NCI-H446 (cell line): Measurements from ENCODE around the gene COBLL1.
"Not testable (repeated sequence)": the region's sequence is repeated elsewhere in the genome, so short reads cannot be mapped to it uniquely, and the experiment has no call there.

Experiments
- DNase-seq, 2 experiments: peaks; one replicate each; lab custom pipeline; 2025; lab: John Stamatoyannopoulos, UW

COBLL1 gene

GRCh38 chr2:164711766-164712138 lies 129.9 kb downstream of the COBLL1 start:
- no peak for DNase-seq

DNA sequence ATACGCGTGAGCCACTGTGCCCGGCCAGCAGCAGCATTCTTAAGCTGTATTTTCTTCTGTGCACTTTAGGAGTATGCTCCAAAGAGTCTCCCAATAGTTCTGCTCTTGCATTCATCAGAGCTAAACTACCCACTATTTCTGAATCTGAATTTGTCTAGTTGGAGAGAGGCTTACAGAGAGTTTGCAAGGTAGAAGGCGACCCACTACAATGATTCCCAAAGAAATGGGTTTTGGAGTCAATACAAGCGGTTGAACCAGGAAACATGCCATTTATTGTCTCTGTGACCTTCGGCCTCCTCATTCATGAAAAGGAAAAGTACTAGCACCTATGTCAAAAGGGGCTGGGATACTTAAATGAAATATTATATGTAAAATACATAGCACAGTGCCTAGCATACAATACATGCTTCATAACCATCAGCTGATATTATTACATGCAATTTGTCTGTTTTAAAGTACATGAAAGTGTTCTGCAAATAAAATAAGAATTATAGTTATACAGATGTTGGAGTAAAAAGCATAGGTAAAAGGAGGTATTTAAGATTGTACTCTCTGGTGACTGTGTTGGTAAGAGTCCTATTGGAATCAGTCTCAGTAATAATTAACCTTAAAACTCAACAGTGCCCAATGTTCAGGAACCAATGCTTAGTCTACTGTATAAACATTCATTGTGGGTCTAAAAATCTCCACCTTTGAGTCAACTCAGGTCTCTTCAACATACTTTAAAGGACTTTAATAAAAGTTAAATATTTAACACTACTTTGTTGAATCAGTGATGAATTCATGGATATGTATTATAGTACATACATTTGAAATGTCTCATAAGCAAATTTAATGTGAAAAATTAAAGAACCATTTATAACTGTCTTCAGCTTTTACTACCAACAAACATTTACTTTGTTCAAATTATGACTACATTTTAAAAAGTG lies 130.5 kb downstream of the COBLL1 start:
- DNase-seq = no peak

DNA sequence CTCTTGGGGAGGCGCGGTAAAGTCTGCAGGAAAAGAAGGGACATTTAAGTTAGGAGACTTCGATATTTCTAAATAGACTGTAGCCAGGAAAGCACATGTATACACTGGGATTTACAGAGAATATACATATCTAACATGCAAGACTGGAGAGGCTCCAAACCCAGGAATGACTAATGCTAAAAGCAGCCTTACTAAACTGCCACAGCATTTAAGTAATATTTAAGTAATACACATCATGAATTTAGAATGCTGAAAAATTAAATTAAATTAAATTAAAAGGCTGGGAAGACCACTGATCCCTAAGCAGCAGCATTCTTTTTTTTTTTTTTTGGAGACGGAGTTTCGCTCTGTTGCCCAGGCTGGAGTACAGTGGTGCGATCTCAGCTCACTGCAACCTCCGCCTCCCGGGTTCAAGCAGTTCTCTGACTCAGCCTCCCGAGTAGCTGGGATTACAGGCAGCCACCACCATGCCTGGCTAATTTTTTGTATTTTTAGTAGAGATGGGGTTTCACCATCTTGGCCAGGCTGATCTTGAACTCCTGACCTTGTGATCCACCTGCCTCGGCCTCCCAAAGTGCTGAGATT lies 131.3 kb downstream of the COBLL1 start:
- not testable (repeated sequence) for DNase-seq

- DNase-seq = no peak
These were observed 135.1 kb downstream of the COBLL1 start for GRCh38 chr2:164706522-164706921.

GRCh38 chr2:164705412-164706167 lies 136.0 kb downstream of the COBLL1 start:
- DNase-seq = no peak

DNA sequence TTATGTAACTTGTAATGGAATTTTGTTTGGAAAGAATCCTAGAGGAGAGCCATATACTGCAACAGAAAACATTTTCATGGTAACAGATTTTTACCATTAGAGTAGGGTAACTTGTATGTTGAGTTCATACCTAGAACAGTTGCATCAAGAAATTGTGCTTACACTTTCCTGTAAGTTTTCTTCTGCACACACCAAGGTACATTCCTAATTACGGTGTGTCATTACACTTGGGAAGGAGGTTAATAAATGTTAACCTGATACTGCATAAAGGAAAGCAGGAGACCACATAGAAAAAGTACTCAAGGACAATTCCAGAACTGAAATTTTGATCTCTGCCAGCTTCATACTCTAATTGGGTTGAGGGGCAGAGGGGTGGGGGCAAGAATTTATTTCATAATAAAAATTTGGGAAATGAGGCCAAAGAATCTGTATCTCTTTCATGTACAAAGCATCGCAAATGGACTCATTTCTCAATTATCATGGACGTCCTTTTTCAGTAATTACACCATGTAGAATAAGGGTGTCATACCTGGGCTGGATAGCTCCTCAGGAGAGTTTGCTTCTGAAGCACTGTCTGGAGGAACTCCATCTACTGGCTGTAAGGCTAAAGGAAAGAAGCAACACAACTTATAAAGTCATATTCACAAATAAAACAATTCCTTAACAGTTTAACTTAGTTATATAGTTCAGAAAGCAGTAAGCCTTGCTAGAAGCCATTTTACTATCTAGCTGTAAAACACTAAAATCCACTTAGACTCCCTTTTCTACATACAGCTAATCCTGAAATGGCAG lies 137.5 kb downstream of the COBLL1 start:
- DNase-seq = no peak

GRCh38 chr2:164701565-164701964 lies 140.1 kb downstream of the COBLL1 start:
- no peak for DNase-seq

DNA sequence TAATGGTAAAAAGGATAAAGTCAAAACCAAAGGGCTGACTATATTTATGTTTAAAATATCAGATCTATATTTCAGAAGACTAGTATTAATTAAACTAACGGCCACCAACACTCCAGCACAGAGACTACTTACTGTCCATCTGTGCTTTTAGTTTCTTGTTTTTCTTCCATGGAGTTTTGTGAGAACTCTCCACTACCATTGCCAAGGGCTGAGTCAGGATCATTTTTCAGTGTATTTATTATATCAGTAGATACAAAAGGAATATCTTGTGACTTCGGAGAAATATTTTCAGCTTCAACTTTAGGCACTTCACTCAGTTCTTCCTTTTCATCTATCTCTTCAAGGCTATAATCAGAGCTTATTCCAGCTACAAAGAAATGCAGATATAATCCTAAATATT lies 141.2 kb downstream of the COBLL1 start:
- DNase-seq = peak in 1 of 2 experiments; percentile 34

GRCh38 chr2:164697688-164698461 lies 143.7 kb downstream of the COBLL1 start:
- DNase-seq = peak in 1 of 2 experiments; percentile 44

- no peak for DNase-seq
These were observed 145.0 kb downstream of the COBLL1 start for GRCh38 chr2:164696634-164697033.

DNA sequence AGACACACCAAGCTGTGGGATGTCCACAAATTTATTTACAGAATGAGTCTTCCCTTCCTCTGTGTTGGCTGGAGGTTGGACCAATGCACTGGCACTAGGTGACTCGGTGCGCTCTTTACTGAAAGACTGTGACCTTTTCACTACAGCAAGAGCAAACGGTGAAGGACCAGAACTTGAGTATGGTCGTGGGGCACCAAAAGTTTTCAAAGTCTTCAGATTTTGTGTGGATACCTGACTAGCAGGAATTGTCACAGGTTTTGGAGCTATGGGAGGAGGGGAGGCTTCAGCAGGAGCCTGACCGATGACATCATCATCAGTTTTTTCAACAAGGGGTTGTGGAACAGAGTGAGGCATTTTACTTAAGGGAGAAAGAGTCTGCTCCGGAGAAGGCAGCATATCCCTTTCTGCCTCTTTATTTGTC lies 147.3 kb downstream of the COBLL1 start:
- no peak for DNase-seq

GRCh38 chr2:164693834-164694233 lies 147.8 kb downstream of the COBLL1 start:
- no peak for DNase-seq

DNA sequence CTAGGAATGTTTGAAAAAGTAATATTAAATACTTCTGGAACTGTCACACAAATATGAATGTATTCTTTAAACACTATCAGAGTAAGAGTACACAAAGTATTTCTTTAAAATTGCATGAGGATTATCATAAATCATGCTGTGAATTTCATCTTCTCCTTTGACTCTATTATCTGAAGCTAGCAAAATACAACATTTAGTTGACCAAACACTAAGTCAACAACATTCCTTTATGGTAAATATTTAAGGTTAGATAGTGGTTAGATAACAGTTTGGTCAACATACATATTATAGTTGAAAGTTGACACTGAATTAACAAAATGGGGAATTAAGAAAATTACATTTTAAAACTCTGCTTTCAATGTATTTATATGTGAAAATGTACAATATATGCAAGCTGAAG lies 148.2 kb downstream of the COBLL1 start:
- no peak for DNase-seq

DNA sequence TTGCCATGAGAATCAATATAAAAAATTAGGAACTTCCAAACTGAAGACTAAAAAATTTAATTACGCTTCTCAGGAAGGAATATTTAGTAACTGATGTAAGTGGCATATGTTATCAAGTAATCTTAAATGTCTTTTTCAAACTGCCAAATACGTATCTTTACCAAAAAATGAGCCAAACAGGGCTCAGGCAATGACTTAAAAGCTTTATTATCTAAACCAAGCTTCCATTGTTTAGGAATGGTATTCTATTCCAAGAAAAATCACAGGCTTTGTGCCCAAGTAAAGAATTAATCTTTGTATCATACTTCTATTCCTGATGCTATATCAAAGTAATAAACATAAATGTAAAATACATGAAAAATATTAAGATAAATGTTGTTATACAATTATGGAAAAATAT lies 148.7 kb downstream of the COBLL1 start:
- no peak for DNase-seq

- DNase-seq = no peak
These were observed 149.5 kb downstream of the COBLL1 start for GRCh38 chr2:164692114-164692513.

DNA sequence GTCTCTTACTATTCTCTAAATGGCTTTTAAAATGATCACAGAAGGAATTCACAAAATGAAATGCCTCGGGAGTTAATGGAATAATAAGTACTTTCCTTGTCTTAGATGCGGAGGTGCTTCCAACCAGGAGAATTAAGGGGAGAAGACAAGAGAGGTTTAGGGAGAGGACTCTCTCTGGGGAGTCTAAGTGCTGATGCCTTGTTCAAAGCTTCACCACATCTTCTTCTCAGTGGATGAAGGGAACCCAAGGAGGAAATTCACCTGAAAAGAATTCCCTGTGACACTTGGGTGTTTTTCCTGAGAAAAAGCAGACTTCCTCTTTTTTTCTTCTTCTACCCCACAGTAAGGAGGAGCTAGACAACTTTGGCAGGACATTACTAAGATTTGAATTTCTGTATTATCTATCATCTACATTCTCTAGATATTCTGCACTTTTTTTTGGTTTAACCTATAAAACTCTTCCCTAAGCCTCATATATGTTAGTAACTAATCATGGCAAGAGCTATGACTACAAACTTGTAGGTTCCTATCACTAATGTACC lies 150.2 kb downstream of the COBLL1 start:
- no peak for DNase-seq

- no peak for DNase-seq
These were observed 151.3 kb downstream of the COBLL1 start for GRCh38 chr2:164690361-164690760.

DNA sequence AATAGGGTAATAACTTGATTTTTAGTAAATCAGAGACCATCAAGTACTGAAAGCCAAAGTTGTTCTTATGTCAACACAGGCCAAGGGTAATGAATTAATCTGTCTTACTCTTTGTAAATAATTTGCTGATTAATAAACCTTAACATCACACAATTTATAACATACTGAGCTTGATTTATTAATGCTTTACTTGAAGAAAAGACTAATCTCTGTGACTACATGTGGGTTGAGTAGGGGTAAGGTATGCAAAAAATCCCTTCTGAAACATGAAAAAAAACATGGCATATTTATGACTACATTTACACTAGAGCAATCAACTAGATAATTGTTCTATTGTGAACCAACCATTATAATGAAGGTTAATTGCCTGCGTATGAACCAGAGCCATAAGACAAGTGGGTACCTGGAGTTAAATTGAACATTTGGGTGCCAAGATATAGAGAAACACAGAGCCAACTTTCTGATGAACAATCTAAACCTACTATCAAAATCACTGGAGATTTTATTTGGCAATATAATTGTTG lies 152.7 kb downstream of the COBLL1 start:
- DNase-seq = no peak

GRCh38 chr2:164681009-164681408 lies 160.6 kb downstream of the COBLL1 start:
- DNase-seq = no peak

DNA sequence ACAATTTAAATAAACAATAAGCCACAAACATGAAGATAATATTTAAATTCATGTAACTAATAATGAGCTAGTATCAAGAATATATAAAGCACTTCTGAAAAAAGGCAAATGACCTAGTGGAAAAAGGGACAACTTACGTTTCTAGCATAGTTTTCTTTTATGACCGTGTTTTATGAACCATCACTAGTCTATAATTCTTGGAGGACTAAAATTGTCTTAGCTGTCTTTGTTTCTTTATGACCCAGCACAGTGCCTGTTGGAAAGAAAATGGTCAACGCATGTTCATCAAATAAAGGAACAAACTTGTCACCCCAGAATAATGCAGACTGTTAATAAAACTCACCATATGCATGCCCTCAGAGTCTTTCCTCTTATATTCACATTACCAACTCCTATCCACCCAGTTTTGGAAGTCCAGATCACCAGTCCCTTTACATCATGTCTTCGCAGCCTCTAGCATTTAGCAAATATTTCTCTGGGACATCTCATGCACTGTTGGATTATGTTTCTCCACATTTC lies 162.9 kb downstream of the COBLL1 start:
- no peak for DNase-seq
